ENCODE data around the gene AMBP.

Gene AMBP

GRCh38 chr9:114102484-114102883 is 24.4 kb upstream of the AMBP start:
- no peak for TF ChIP-seq CTCF (IDR thresholded peaks at IDR 0.05; ENCODE audit: low read length, missing control alignments)
- H3K4me3 ChIP-seq (replicated peaks; ENCODE audit: low read depth, low read length) = no peak overlapping the region
- DNase-seq (ENCODE audit: low read depth) = no peak

GRCh38 chr9:114100536-114100935 is 22.4 kb upstream of the AMBP start:
- no peak for DNase-seq (ENCODE audit: low read depth)
- no peak for TF ChIP-seq CTCF (IDR thresholded peaks at IDR 0.05; ENCODE audit: low read length, missing control alignments)
- no peak overlapping the region for H3K4me3 ChIP-seq (replicated peaks; ENCODE audit: low read depth, low read length)

GRCh38 chr9:114099669-114100270 is 21.7 kb upstream of the AMBP start:
- no peak for TF ChIP-seq CTCF (IDR thresholded peaks at IDR 0.05; ENCODE audit: low read length, missing control alignments)
- DNase-seq (ENCODE audit: low read depth) = no peak
- no peak overlapping the region for H3K4me3 ChIP-seq (replicated peaks; ENCODE audit: low read depth, low read length)

DNA sequence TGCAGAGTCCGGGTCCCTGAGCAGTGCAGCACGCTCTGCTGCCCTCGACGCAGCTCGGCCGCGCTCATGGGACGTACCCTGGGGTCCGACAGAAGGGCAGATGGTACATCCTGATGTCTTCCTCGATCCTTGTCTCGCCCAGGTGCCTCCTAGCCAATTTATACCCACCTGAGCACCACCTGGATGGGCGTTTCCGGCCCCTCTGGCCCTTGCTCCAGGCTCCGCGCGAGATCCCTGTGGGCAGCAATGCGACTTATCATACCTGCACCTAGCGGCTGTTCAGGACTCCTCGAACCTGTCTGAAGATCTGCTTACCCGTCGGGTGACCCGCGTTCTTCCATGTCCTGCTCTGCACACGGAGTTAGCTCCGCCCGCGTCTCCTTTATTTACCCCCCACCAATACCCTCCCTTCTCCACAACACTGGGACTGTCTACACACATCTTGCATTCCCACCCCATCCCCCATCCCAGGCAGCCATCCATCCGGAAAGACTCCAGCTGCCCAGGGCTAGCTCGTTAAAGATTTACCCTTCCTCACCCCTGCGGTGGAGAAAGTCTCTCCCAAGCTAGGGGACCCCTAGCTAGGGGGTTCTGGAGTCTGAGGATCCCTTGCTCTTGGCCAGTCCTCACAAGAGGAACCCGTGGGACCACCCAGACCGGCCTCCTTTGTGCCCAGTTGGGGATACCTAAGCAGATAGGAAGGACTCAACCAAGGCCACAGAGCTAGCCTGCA is 21.0 kb upstream of the AMBP start, which contains the start of gene KIF12:
TSS of gene KIF12 (minus strand) at position 357 of the 733 bp plus-strand sequence. CDS start at position 341, 16 bp downstream.
- DNase-seq (ENCODE audit: low read depth) = no peak
- peak within 1 kb of the TSS; percentile 22 for H3K4me3 ChIP-seq (replicated peaks; ENCODE audit: low read depth, low read length)
- TF ChIP-seq CTCF (IDR thresholded peaks at IDR 0.05; ENCODE audit: low read length, missing control alignments) = no peak

DNA sequence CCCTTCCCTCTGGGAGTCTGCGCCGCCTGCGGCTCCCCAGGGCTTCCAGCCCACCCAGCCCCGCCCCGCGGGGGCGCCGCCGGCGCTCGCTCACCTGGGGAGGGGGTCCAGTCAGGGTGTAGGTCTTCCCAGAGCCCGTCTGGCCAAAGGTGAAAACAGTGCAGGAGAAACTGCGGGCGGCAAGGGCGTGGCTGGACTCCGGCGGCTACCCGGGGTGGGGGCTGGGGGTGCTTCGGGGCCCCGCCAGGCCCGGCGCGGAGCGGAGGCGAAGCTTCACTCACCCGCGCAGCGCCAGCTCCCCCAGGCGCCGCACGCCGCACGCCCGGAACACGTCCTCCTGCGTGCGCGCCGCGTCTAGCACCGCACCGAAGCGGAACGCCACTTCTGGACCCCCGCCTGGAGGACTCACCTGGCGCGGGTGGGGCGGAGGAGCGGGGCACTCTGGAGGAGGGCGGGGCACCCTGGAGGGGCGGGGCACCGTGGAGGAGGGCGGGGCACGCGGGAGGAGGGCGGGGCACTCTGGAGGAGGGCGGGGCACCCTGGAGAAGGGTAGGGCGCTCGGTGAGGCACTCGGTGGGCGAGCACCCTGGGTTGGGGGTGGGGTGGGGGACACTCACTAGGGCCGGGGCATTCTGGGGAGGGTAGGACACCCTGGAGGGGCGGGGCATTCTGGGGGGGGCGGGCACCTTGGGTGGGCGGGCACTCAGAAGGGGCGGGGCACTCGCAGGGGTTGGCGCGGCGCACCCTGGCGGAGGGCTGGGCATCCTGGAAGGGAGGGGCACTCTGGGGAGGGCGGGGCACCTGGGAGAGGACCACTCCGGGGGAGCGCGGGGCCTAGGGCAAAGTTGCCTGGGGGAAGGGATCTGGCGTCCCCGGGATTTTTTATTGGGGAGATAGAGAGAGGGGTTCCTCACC is 20.2 kb upstream of the AMBP start:
- no peak for TF ChIP-seq CTCF (IDR thresholded peaks at IDR 0.05; ENCODE audit: low read length, missing control alignments)
- H3K4me3 ChIP-seq (replicated peaks; ENCODE audit: low read depth, low read length) = peak overlapping the region; percentile 22
- DNase-seq (ENCODE audit: low read depth) = no peak

DNA sequence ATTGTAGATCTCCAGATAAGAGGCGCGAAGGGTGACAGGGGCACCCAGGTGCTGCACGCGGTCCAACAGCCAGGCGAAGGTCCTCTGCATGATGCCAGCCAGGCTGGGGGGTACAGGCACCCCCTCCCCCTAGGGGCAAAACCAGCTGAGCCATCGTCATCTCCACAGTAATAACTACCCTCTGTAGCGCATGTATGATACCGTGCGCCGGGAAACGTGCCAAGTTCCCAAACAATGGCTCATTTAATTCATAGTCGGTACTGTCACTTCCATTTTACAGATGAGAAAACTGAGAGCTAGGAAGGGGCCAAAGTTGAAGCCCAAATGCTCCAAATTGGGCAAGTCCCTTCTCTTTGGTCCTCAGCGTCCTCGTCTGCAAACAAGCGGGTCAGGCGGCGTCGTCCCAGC is 19.5 kb upstream of the AMBP start:
- H3K4me3 ChIP-seq (replicated peaks; ENCODE audit: low read depth, low read length) = peak overlapping the region; percentile 22
- no peak for TF ChIP-seq CTCF (IDR thresholded peaks at IDR 0.05; ENCODE audit: low read length, missing control alignments)
- peak; percentile 30 for DNase-seq (ENCODE audit: low read depth)

Measured in fibroblast of pulmonary artery (primary cell).